Measurements from ENCODE around the gene KISS1. TPM values are rescaled to one million over a fixed set of nuclear protein-coding genes. Genes with fewer than 3 reads are reported as not detected.

The KISS1 gene
- total and polyA plus RNA-seq, 5 donors from 2014 or later: 0.59 TPM; not detected in 4

- DNase-seq (no peak), ATAC-seq (ENCODE audit: low read depth in 2 of 2) (no peak)
- Mint-ChIP-seq H3K4me1 (no peaks in the 10 kb centered on the region), H3K27me3 (peaks cover 4% of the 10 kb centered on the region), H3K9me3 (peaks cover 0 to 2% (median 0%) of the 10 kb centered on the region in 7 donors), H3K27ac (no peak overlapping the region), H3K4me3 (no peak overlapping the region), H3K36me3 (no peaks in the 10 kb centered on the region)
- Histone ChIP-seq H3K4me3 (ENCODE audit: low read depth, low read length) (no peak overlapping the region), H3K9me3 (ENCODE audit: control insufficient read depth in 2 of 2, low read length in 2 of 2) (no peaks in the 10 kb centered on the region), H3K4me1 (ENCODE audit: control insufficient read depth, insufficient read depth, low read length, poor library complexity, severe bottlenecking) (no peaks in the 10 kb centered on the region), H3K27ac (ENCODE audit: insufficient read depth, low read length, poor library complexity, severe bottlenecking) (no peak overlapping the region), H3K27me3 (ENCODE audit: control insufficient read depth, insufficient read depth, low read length) (no peaks in the 10 kb centered on the region), H3K36me3 (ENCODE audit: control insufficient read depth, insufficient read depth, low read length) (no peaks in the 10 kb centered on the region)
Observed at GRCh38 chr1:204223129-204223860, 27.0 kb upstream of the KISS1 start.

GRCh38 chr1:204222764-204223055, 26.4 kb upstream of the KISS1 start:
- H3K4me3 ChIP-seq (ENCODE audit: low read depth, low read length): no peak overlapping the region
- no peak overlapping the region for H3K27ac ChIP-seq (ENCODE audit: insufficient read depth, low read length, poor library complexity, severe bottlenecking)
- H3K4me1 ChIP-seq (ENCODE audit: control insufficient read depth, insufficient read depth, low read length, poor library complexity, severe bottlenecking): no peaks in the 10 kb centered on the region
- Mint-ChIP-seq H3K4me1 (no peaks in the 10 kb centered on the region), H3K36me3 (no peaks in the 10 kb centered on the region), H3K27ac (no peak overlapping the region), H3K9me3 (peaks cover 0 to 2% (median 0%) of the 10 kb centered on the region in 7 donors), H3K27me3 (peaks cover 4% of the 10 kb centered on the region), H3K4me3 (no peak overlapping the region)
- no peaks in the 10 kb centered on the region for H3K9me3 ChIP-seq (ENCODE audit: control insufficient read depth in 2 of 2, low read length in 2 of 2)
- DNase-seq (no peak), ATAC-seq (ENCODE audit: low read depth in 2 of 2) (no peak)
- no peaks in the 10 kb centered on the region for H3K27me3 ChIP-seq (ENCODE audit: control insufficient read depth, insufficient read depth, low read length)
- H3K36me3 ChIP-seq (ENCODE audit: control insufficient read depth, insufficient read depth, low read length): no peaks in the 10 kb centered on the region

GRCh38 chr1:204222006-204222763, 25.9 kb upstream of the KISS1 start:
- Mint-ChIP-seq H3K4me3 (peak overlapping the region in 1 of 4 donors; percentile 39), H3K9me3 (peaks cover 0 to 2% (median 0%) of the 10 kb centered on the region in 7 donors), H3K36me3 (no peaks in the 10 kb centered on the region), H3K4me1 (no peaks in the 10 kb centered on the region), H3K27ac (no peak overlapping the region), H3K27me3 (peaks cover 4% of the 10 kb centered on the region)
- Histone ChIP-seq H3K4me3 (ENCODE audit: low read depth, low read length) (no peak overlapping the region), H3K9me3 (ENCODE audit: control insufficient read depth in 2 of 2, low read length in 2 of 2) (no peaks in the 10 kb centered on the region), H3K4me1 (ENCODE audit: control insufficient read depth, insufficient read depth, low read length, poor library complexity, severe bottlenecking) (no peaks in the 10 kb centered on the region), H3K27ac (ENCODE audit: insufficient read depth, low read length, poor library complexity, severe bottlenecking) (no peak overlapping the region), H3K27me3 (ENCODE audit: control insufficient read depth, insufficient read depth, low read length) (no peaks in the 10 kb centered on the region), H3K36me3 (ENCODE audit: control insufficient read depth, insufficient read depth, low read length) (no peaks in the 10 kb centered on the region)
- no peak for DNase-seq
- no peak for ATAC-seq (ENCODE audit: low read depth in 2 of 2)

- peaks cover 0 to 2% (median 0%) of the 10 kb centered on the region in 7 donors for H3K9me3 Mint-ChIP-seq
- no peak overlapping the region for H3K27ac Mint-ChIP-seq
- Histone ChIP-seq H3K4me1 (ENCODE audit: control insufficient read depth, insufficient read depth, low read length, poor library complexity, severe bottlenecking) (no peaks in the 10 kb centered on the region), H3K4me3 (ENCODE audit: low read depth, low read length) (no peak overlapping the region), H3K27ac (ENCODE audit: insufficient read depth, low read length, poor library complexity, severe bottlenecking) (no peak overlapping the region), H3K9me3 (ENCODE audit: control insufficient read depth in 2 of 2, low read length in 2 of 2) (no peaks in the 10 kb centered on the region), H3K27me3 (ENCODE audit: control insufficient read depth, insufficient read depth, low read length) (no peaks in the 10 kb centered on the region), H3K36me3 (ENCODE audit: control insufficient read depth, insufficient read depth, low read length) (no peaks in the 10 kb centered on the region)
- ATAC-seq (ENCODE audit: low read depth in 2 of 2): no peak
- no peak for DNase-seq
- H3K4me3 Mint-ChIP-seq: no peak overlapping the region
- no peaks in the 10 kb centered on the region for H3K4me1 Mint-ChIP-seq
- peaks cover 4% of the 10 kb centered on the region for H3K27me3 Mint-ChIP-seq
- no peaks in the 10 kb centered on the region for H3K36me3 Mint-ChIP-seq
Observed at GRCh38 chr1:204221271-204221670, 25.0 kb upstream of the KISS1 start.

GRCh38 chr1:204219971-204220616, 23.8 kb upstream of the KISS1 start:
- Mint-ChIP-seq H3K27me3 (peaks cover 10% of the 10 kb centered on the region), H3K36me3 (no peaks in the 10 kb centered on the region), H3K4me3 (no peak overlapping the region), H3K4me1 (no peaks in the 10 kb centered on the region), H3K27ac (no peak overlapping the region), H3K9me3 (peaks cover 0 to 2% (median 0%) of the 10 kb centered on the region in 7 donors)
- H3K36me3 ChIP-seq (ENCODE audit: control insufficient read depth, insufficient read depth, low read length): no peaks in the 10 kb centered on the region
- no peak overlapping the region for H3K4me3 ChIP-seq (ENCODE audit: low read depth, low read length)
- H3K27me3 ChIP-seq (ENCODE audit: control insufficient read depth, insufficient read depth, low read length): no peaks in the 10 kb centered on the region
- DNase-seq: no peak
- no peaks in the 10 kb centered on the region for H3K9me3 ChIP-seq (ENCODE audit: control insufficient read depth in 2 of 2, low read length in 2 of 2)
- no peak overlapping the region for H3K27ac ChIP-seq (ENCODE audit: insufficient read depth, low read length, poor library complexity, severe bottlenecking)
- no peaks in the 10 kb centered on the region for H3K4me1 ChIP-seq (ENCODE audit: control insufficient read depth, insufficient read depth, low read length, poor library complexity, severe bottlenecking)
- no peak for ATAC-seq (ENCODE audit: low read depth in 2 of 2)

GRCh38 chr1:204218552-204218951, 22.3 kb upstream of the KISS1 start:
- no peaks in the 10 kb centered on the region for H3K4me1 ChIP-seq (ENCODE audit: control insufficient read depth, insufficient read depth, low read length, poor library complexity, severe bottlenecking)
- H3K36me3 Mint-ChIP-seq: peaks cover 4% of the 10 kb centered on the region
- no peak overlapping the region for H3K4me3 ChIP-seq (ENCODE audit: low read depth, low read length)
- no peak overlapping the region for H3K4me3 Mint-ChIP-seq
- DNase-seq: no peak
- H3K27ac ChIP-seq (ENCODE audit: insufficient read depth, low read length, poor library complexity, severe bottlenecking): no peak overlapping the region
- no peak for ATAC-seq (ENCODE audit: low read depth in 2 of 2)
- H3K27me3 Mint-ChIP-seq: peaks cover 20% of the 10 kb centered on the region
- H3K9me3 Mint-ChIP-seq: peaks cover 0 to 3% (median 0%) of the 10 kb centered on the region in 7 donors
- H3K27ac Mint-ChIP-seq: no peak overlapping the region
- no peaks in the 10 kb centered on the region for H3K9me3 ChIP-seq (ENCODE audit: control insufficient read depth in 2 of 2, low read length in 2 of 2)
- peaks cover 0 to 8% (median 5%) of the 10 kb centered on the region in 4 donors for H3K4me1 Mint-ChIP-seq
- H3K36me3 ChIP-seq (ENCODE audit: control insufficient read depth, insufficient read depth, low read length): no peaks in the 10 kb centered on the region
- no peaks in the 10 kb centered on the region for H3K27me3 ChIP-seq (ENCODE audit: control insufficient read depth, insufficient read depth, low read length)

- Histone ChIP-seq H3K4me1 (ENCODE audit: control insufficient read depth, insufficient read depth, low read length, poor library complexity, severe bottlenecking) (no peaks in the 10 kb centered on the region), H3K27me3 (ENCODE audit: control insufficient read depth, insufficient read depth, low read length) (no peaks in the 10 kb centered on the region), H3K4me3 (ENCODE audit: low read depth, low read length) (no peak overlapping the region), H3K36me3 (ENCODE audit: control insufficient read depth, insufficient read depth, low read length) (no peaks in the 10 kb centered on the region), H3K27ac (ENCODE audit: insufficient read depth, low read length, poor library complexity, severe bottlenecking) (no peak overlapping the region), H3K9me3 (ENCODE audit: control insufficient read depth in 2 of 2, low read length in 2 of 2) (no peaks in the 10 kb centered on the region)
- peaks cover 0 to 3% (median 0%) of the 10 kb centered on the region in 7 donors for H3K9me3 Mint-ChIP-seq
- H3K27ac Mint-ChIP-seq: no peak overlapping the region
- H3K4me3 Mint-ChIP-seq: no peak overlapping the region
- no peak for ATAC-seq (ENCODE audit: low read depth in 2 of 2)
- peaks cover 4% of the 10 kb centered on the region for H3K36me3 Mint-ChIP-seq
- peaks cover 20% of the 10 kb centered on the region for H3K27me3 Mint-ChIP-seq
- no peak for DNase-seq
- peaks cover 0 to 8% (median 5%) of the 10 kb centered on the region in 4 donors for H3K4me1 Mint-ChIP-seq
Observed at GRCh38 chr1:204217648-204218000, 21.3 kb upstream of the KISS1 start.

Measured in CD4-positive, CD25-positive, alpha-beta regulatory T cell (primary cell).